Stimulated activated CD4-positive, alpha-beta T cell treated with anti-CD3 and anti-CD28 coated beads, TNF-alpha, amount 100 ng/mL, for 4 hours (primary cell): ENCODE data around the gene NIF3L1.

ENCODE experiments used
- DNase-seq, 3 experiments: peaks; one replicate each; pipeline ENCODE4 v3.0.0-alpha.2; 2020; ENCODE audit warnings: low read depth in 3 of 3

NIF3L1 gene

DNA sequence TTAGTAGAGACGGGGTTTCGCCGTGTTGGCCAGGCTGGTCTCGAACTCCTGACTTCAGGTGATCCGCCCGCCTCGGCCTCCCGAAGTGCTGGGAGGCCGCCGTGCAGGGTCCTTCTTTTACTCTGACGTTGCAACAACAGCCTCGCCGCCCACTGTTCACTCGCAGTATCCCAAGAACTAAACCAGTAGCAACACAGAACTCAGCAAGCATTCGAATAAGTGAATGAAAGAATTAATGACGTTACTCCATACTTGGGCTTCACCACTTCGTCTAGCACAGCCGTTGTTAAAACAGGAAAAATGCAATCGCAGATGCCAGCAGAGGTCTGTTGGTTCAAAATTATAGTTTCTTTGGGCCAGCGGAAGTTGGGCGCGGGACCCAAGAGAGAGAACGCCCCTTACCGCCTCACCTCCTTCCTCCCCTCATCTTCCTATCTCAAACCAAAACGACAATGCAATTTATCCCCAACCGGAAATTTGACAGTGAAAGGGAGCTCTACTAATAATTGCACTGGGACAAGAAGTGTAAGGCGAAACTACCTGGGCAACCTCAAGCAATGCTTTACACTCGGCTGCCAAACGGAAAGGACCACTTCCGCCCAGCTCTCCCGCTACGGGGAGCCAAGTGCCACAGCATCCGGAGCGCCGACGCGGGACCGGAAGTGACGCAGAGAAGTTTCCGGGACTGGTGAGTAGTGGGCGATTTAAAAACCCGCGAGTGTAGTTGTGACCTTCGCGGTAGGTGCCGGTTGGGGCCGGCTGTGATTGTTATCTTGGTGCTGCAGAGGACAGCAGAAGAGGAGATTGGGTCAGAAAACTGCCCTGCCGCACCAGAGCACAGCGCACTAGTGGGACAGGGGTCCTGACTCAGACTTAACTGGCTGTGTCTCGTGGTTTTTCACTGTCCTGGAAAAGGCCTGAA is at the start of gene NIF3L1, which contains the start of gene PPIL3:
NIF3L1 (plus strand) TSS at position 668 of the 922 bp plus-strand sequence. CDS start 2,573 bp downstream, outside the sequence.
PPIL3 (minus strand) TSS at position 374 of the 922 bp plus-strand sequence. CDS start 1,462 bp downstream, outside the sequence.
- DNase-seq = peak; percentile 90 to 93 (median 91)

- no peak for DNase-seq
Measured at GRCh38 chr2:200839513-200839912, 49.7 kb upstream of the NIF3L1 start.

- DNase-seq = no peak
Measured at GRCh38 chr2:200843993-200844948, 44.9 kb upstream of the NIF3L1 start.

DNA sequence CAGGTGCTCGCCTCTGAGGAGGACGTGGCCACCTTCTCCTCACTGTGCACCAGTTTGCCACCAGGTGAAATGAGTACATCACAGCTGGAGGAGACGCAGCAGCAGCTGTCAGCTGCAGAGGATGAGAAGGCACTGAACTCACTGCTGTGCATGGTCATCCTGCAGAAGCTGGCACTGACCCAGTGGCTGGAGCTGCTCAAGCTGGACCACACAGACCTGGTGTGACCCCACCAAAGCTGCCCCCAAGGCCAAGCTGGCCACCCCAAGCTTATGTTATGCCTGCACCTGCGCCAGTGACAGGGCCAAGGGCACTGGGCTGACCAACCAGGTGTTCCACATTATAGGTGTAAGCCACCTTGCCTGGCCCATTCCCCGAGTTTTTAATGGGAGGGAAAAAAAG is 44.0 kb upstream of the NIF3L1 start:
- DNase-seq = no peak

DNA sequence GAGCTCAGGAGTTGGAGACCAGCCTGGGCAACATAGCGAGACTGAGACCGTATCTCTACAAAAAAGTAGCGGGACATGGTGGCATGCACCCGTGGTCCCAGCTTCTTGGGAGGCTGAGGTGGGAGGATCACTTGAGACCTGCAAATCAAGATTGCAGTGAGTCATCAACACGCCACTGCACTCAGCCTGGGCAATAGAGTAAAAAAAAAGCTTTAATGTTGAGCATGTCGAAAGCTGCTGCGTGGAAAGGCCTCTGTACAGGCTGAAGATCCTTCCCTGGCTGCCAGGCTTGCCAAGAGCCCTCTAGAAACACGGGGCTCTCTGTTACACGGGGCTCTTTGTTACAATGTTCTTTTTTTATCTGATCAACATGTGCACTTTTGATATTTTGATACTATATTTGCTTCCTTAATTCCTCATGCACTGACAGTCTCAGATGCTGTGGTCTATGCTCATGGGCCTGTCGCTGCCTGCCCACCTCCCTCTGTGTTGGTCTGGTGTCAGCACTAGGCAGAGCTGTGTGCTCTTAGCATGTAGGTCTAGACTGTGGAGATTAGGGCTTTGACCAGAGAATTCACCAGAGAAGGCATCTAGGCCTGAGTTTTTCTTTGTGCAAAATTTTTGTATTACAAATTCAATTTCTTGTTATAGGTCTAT is 43.4 kb upstream of the NIF3L1 start:
- no peak for DNase-seq

DNA sequence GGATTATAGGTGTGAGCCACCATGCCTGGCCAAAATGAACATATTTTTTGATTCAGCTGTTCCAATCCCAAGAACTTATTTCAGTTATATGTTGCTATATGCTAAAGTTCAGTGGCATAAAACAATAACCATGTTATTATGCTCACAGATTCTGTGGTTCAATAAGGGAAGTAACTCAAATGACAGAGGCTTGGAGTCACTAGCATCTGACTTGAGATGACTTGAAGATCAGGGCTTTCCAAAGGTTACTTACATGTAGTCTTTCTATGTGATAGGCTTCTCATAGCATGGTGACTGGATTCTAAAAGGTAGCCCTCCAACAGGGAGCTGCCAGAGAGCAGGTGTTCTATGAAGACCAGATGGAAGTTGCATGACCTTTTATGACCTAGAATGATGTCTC is 41.9 kb upstream of the NIF3L1 start:
- no peak for DNase-seq

DNA sequence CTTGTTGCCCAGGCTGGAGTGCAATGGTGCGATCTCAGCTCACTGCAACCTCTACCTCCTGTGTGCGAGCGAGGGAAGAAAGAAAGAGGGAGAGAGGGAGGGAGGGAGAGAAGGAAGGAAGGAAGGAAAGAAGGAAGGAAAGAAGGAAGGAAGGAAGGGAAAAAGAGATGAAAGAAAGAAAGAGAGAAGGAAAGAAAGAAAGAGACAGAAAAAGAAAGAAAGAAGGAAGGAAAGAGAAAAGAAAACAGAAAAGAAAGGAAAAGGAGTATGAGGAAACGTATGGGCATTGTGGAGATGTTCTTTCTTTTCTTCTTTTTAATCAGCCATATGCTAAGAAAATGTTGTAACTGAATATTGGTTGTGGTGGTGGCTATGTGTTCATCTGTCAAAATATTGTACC is 41.2 kb upstream of the NIF3L1 start:
- DNase-seq = no peak

- DNase-seq = no peak
Measured at GRCh38 chr2:200850512-200851256, 38.5 kb upstream of the NIF3L1 start.

GRCh38 chr2:200851398-200852248 is 37.5 kb upstream of the NIF3L1 start:
- no peak for DNase-seq

DNA sequence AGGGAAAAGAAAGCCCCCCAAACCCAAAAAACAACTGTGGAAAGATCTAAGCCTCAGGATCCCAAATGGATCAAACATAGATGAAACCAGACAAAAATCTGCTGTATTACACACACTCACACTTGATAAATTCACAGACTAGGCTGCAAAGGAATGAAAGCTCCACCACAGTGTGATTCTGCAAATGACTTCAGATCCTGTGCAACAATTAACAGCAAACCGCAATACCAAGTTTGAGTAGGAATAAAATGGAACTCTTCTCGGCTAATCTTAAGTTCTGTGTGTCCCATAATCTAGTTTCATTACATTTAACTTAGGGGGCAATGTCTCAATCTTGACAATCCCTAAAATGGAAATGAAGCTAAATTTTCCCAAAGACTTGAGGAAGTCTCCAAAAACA is 36.6 kb upstream of the NIF3L1 start:
- no peak for DNase-seq

DNA sequence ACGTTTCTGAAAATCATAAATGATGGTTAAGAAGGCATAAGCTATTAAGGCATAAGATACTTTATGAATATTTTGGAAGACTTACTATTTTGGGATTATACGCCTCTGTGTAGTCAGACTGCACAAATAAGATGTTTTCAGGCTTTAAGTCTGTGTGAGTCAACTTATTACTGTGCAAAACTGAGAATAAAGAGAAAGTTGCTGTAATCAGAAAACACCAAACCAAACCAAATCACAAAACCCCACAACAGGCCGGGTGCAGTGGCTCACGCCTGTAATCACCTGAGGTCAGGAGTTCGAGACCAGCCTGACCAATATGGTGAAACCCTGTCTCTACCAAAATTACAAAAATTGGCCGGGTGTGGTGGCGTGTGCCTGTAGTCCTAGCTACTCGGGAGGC is 32.4 kb upstream of the NIF3L1 start:
- DNase-seq = no peak

- DNase-seq = no peak
Measured at GRCh38 chr2:200860092-200860795, 28.9 kb upstream of the NIF3L1 start.

DNA sequence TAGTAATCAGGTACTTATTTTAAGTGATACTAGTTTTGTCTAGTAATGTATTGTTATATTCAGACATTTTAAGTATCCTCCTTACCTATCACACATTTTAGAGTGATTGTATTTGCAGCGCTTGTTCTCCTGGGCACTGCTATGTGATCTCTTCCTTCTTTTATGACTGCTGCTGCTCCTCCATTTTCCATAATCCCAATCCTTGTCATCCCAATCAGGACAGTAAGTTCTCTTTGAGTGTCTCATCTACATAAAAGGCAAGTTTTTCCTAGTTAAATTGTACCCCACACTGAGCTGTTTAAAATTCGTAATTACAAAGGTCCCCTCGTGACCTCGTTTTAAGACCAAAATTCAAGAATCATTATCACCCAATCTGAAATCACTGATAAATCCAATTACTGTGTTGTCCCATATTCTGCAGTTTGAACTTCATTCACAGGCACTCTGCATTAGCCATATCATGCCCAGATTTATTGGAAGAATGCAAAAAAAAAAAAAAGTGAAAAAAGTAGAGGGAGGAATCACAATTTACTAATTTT is 27.5 kb upstream of the NIF3L1 start:
- no peak for DNase-seq

GRCh38 chr2:200862532-200863000 is 26.6 kb upstream of the NIF3L1 start:
- peak; percentile 22 to 38 (median 31) for DNase-seq

DNA sequence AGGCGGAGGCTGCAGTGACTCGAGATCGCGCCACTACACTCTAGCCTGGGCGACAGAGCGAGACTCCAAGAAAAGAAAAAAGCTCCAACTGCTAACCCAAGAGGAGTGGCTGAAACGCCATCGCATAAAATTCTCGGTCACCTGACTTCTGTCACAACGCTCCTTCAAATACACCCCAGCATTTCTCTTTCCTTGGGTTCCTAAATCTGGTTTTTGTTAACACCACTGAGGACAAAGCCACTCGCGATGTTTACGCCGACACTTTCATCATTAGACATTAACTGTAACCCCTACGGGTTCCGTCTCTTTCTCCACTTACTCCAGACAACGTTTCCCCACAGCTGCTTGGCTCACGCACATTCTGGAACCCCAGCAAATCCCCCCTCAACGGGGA is 25.4 kb upstream of the NIF3L1 start:
- no peak for DNase-seq

- DNase-seq = peak; percentile 89 to 96 (median 90)
Measured at GRCh38 chr2:200864176-200865034, 24.8 kb upstream of the NIF3L1 start, which contains the start of gene CLK1. Gene CLK1 (minus strand): TSS chr2:200864658. CDS start chr2:200861862, 2,796 bp downstream.

DNA sequence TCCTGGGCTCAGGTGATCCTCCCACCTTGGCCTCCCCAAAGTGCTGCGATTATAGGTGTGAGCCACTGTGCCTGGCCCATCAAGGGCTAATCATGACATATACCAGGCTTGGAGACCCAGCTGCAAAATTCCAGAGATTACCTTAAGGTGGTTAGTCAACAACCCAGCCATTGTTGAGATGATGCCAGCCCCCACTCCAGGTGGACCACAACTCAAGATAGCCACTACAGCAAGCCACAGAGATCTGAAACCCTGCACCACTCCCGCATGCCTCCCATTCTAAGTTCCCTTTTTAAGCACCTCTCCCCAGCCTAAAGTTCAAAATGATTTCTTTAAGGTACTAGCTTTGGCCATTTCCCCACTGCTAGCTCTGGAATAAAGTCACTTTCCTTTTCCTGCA is 20.2 kb upstream of the NIF3L1 start:
- DNase-seq = no peak

GRCh38 chr2:200871151-200871550 is 18.0 kb upstream of the NIF3L1 start:
- no peak for DNase-seq
